Osteocyte (in vitro differentiated cells): Measurements from ENCODE around the gene CNP. TPM values are rescaled to one million over a fixed set of nuclear protein-coding genes. Genes with fewer than 3 reads are reported as not detected.

ENCODE experiments used
- DNase-seq: peaks from one replicate; pipeline ENCODE4 v3.0.0; 2021; ENCODE audit warnings: mixed read lengths; ENCODE audit not compliant: unreplicated experiment; ENCODE audit errors: extremely low spot score
- H3K27ac Mint-ChIP-seq: one replicate; pipeline ENCODE4 v1.8.0; 2021; ENCODE audit warnings: mild to moderate bottlenecking, mixed read lengths; ENCODE audit not compliant: unreplicated experiment
- H3K27me3 Mint-ChIP-seq: one replicate; pipeline ENCODE4 v1.8.0; 2021; ENCODE audit warnings: mixed read lengths; ENCODE audit not compliant: unreplicated experiment
- H3K36me3 Mint-ChIP-seq: one replicate; pipeline ENCODE4 v1.8.0; 2021; ENCODE audit warnings: mixed read lengths; ENCODE audit not compliant: unreplicated experiment
- H3K4me1 Mint-ChIP-seq: one replicate; pipeline ENCODE4 v1.8.0; 2021; ENCODE audit warnings: mixed read lengths; ENCODE audit not compliant: unreplicated experiment
- H3K4me3 Mint-ChIP-seq: one replicate; pipeline ENCODE4 v1.8.0; 2021; ENCODE audit warnings: mild to moderate bottlenecking, moderate library complexity, mixed read lengths; ENCODE audit not compliant: unreplicated experiment
- H3K9me3 Mint-ChIP-seq: one replicate; pipeline ENCODE4 v1.8.0; 2021; ENCODE audit warnings: mixed read lengths; ENCODE audit not compliant: unreplicated experiment
- total RNA-seq: library from RNA; stranded (reverse); gene quantifications from 2 replicates; pipeline ENCODE4 v1.2.1, GENCODE V29; 2021
- TF ChIP-seq, protein P1 (sequence below): fragments of 200-600 bp; sonication (generic); IDR thresholded peaks from 2 replicates; pipeline ENCODE4 v1.5.0; 2021; ENCODE audit warnings: antibody characterized with exemption, mild to moderate bottlenecking, moderate library complexity

Gene CNP
- total RNA-seq, 1 donor from 2014 or later = 108 TPM

DNA sequence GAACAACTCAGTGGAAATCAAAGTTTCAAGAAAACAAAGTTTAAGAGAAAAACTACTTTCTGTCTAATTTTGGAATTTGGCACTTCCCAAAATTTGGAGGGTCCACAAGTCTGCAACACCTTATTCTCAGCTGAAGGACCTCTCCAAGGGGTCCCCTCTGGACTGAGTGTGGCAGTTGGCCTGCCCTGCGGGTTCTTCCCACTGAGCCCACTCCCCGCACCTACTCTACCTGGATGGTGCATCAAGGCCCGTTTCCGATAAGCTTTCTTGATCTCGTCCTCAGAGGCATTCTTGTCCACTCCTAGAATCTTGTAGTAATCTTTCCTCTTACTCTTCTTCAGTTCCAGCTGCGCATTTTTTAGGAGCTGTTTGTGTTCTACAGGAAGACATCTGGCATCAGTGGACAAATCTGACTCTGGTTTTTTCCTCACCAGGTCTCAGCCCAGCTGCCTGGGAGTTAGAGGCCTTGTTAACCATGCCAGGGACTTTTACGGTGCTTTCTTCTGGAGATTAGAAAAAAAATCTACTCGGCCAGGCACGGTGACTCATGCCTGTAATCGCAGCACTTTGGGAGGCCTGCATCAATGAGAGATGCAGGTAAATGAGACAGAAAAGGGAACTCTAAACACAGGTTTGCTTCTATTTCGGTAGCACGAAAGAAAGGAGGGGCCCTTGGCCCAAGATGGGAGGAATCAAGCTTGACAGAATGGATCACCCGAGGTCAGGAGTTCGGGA is 15.6 kb downstream of the CNP start:
- Mint-ChIP-seq H3K36me3 (peaks cover 55% of the 10 kb centered on the region), H3K9me3 (no peaks in the 10 kb centered on the region), H3K4me3 (no peak overlapping the region), H3K4me1 (no peaks in the 10 kb centered on the region), H3K27ac (no peak overlapping the region), H3K27me3 (no peaks in the 10 kb centered on the region)
- TF ChIP-seq, protein P1, sequence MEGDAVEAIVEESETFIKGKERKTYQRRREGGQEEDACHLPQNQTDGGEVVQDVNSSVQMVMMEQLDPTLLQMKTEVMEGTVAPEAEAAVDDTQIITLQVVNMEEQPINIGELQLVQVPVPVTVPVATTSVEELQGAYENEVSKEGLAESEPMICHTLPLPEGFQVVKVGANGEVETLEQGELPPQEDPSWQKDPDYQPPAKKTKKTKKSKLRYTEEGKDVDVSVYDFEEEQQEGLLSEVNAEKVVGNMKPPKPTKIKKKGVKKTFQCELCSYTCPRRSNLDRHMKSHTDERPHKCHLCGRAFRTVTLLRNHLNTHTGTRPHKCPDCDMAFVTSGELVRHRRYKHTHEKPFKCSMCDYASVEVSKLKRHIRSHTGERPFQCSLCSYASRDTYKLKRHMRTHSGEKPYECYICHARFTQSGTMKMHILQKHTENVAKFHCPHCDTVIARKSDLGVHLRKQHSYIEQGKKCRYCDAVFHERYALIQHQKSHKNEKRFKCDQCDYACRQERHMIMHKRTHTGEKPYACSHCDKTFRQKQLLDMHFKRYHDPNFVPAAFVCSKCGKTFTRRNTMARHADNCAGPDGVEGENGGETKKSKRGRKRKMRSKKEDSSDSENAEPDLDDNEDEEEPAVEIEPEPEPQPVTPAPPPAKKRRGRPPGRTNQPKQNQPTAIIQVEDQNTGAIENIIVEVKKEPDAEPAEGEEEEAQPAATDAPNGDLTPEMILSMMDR = no peak
- DNase-seq = no peak

DNA sequence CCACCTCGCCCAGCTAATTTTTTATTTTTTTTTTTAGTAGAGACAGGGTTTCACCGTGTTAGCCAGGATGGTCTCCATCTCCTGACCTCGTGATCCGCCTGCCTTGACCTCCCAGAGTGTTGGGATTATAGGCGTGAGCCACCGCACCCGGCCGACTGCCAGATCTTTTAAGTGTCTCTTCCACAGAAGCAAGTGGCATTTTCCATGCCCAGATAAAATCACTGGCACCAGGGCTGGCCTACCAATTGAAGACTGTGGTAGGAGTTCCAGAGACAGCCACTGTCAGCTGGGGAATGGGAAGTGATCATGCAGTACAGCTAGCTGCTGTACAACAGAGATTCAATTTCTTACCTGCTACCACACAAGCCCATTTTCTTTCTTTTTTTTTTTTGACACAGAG is 17.9 kb downstream of the CNP start:
- no peak overlapping the region for H3K27ac Mint-ChIP-seq
- H3K9me3 Mint-ChIP-seq = no peaks in the 10 kb centered on the region
- H3K36me3 Mint-ChIP-seq = peaks cover 60% of the 10 kb centered on the region
- DNase-seq = no peak
- no peaks in the 10 kb centered on the region for H3K4me1 Mint-ChIP-seq
- H3K4me3 Mint-ChIP-seq = no peak overlapping the region
- TF ChIP-seq, protein P1 = no peak
- no peaks in the 10 kb centered on the region for H3K27me3 Mint-ChIP-seq

DNA sequence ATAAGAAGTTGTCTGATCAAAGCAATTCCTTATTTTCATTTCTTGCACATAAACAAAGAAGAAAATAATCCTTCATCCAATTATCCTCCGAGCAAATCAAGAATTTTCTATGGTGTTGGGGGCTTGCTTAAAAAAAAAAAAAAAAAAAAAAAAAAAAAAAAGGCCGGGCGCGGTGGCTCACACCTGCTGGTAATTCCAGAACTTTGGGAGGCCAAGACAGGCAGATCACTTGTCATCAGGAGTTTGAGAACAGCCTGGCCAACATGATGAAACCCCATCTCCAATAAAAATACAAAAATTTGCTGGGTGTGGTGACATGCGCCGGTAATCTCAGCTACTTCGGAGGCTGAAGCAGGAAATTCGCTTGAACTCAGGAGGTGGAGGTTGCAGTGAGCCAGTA is 19.3 kb downstream of the CNP start:
- H3K4me1 Mint-ChIP-seq = no peaks in the 10 kb centered on the region
- DNase-seq = no peak
- peaks cover 59% of the 10 kb centered on the region for H3K36me3 Mint-ChIP-seq
- H3K27me3 Mint-ChIP-seq = no peaks in the 10 kb centered on the region
- H3K9me3 Mint-ChIP-seq = no peaks in the 10 kb centered on the region
- no peak overlapping the region for H3K4me3 Mint-ChIP-seq
- TF ChIP-seq, protein P1 = no peak
- no peak overlapping the region for H3K27ac Mint-ChIP-seq

DNA sequence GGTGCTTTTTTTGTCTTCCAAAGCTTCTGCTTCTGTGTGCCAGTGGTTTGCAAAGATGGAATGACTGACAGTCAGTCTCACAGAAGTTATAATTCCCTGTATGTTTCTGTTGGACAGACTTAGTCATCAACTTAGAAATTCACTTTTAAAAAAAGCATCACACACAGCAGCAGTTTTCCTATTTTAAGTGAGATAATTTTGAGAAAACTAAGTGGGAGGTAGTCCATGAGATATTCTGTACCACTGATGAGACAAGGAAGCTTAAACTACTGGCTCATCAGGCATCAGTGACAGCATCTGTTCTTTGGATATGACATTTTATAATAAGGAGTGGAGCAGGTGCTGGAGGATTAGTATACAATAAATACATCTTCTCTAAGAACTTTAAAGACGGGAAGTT is 20.0 kb downstream of the CNP start:
- Mint-ChIP-seq H3K27ac (no peak overlapping the region), H3K27me3 (no peaks in the 10 kb centered on the region), H3K36me3 (peaks cover 61% of the 10 kb centered on the region), H3K4me3 (no peak overlapping the region), H3K9me3 (no peaks in the 10 kb centered on the region), H3K4me1 (no peaks in the 10 kb centered on the region)
- TF ChIP-seq, protein P1 = no peak
- DNase-seq = no peak

DNA sequence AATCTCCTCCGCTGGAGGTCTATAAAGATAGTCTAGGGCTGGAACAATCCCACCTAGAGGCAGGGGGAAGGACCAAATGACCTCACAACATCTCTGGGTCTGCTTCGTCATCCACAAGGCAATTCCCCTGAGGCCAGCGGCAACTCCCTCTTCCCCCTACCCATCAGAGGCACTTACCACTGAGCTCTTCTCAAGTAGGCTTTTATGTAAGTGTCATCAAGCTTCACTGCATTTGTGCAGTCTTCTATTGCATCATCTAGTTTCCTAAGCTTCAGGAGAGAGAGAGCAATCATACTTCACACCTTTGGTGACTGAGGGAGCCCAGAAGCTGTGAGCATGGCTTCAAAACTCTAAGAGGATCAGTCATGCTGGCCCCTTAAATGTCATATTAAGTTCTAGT is 21.0 kb downstream of the CNP start:
- Mint-ChIP-seq H3K27ac (no peak overlapping the region), H3K9me3 (no peaks in the 10 kb centered on the region), H3K27me3 (no peaks in the 10 kb centered on the region), H3K36me3 (peaks cover 59% of the 10 kb centered on the region), H3K4me3 (no peak overlapping the region), H3K4me1 (no peaks in the 10 kb centered on the region)
- TF ChIP-seq, protein P1 = no peak
- no peak for DNase-seq
